ENCODE data around the gene SF3A2. TPM values are rescaled to one million over a fixed set of nuclear protein-coding genes. Genes with fewer than 3 reads are reported as not detected.

Gene SF3A2
- total and polyA plus RNA-seq, 2 donors (not counting 3 experiments of a cell fraction or from before 2014, with no cell fraction given), result 21.5 to 164 TPM

- Histone ChIP-seq H3K9ac (replicated peaks; ENCODE audit: extremely low read depth, insufficient read depth, low read length) (no peak overlapping the region), H3K4me3 (replicated peaks in 1 of 3; ENCODE audit: insufficient read depth in 1 of 3, low read depth in 1 of 3, low read length in 3 of 3) (no peak overlapping the region), H3K36me3 (ENCODE audit: control insufficient read depth in 2 of 2, extremely low read depth in 1 of 2, insufficient read depth in 2 of 2, low read length in 2 of 2) (peaks cover 2 to 36% of the 10 kb centered on the region in 2 experiments), H4K20me1 (replicated peaks; ENCODE audit: control insufficient read depth, extremely low read depth, insufficient read depth, low read length) (no peaks in the 10 kb centered on the region), H3K4me2 (ENCODE audit: insufficient read depth, low read length) (no peak overlapping the region), H3K4me1 (ENCODE audit: control insufficient read depth, extremely low read depth, insufficient read depth, low read length) (no peaks in the 10 kb centered on the region), H3K27ac (ENCODE audit: insufficient read depth, low read depth, low read length) (no peak overlapping the region), H3K79me2 (ENCODE audit: control insufficient read depth, insufficient read depth, low read length) (peaks cover 5% of the 10 kb centered on the region), H3K9me3 (replicated peaks; ENCODE audit: control insufficient read depth, insufficient read depth, low read length) (no peaks in the 10 kb centered on the region), H3K27me3 (ENCODE audit: control insufficient read depth in 2 of 2, insufficient read depth in 2 of 2, low read length in 2 of 2) (no peaks in the 10 kb centered on the region), H3K9me1 (replicated peaks; ENCODE audit: control insufficient read depth, extremely low read depth, insufficient read depth, low read length) (no peaks in the 10 kb centered on the region), H2AFZ (ENCODE audit: low read depth, low read length) (no peak overlapping the region)
- dilution Hi-C loops (cut with MboI; ENCODE audit: extremely low pct_ligation_motif_present, low sequenced_read_pairs), result no loop called here
- intact Hi-C loops (cut with micrococcal nuclease), result no loop called here
- ChIA-PET CTCF (no interaction called here), POLR2A (no interaction called here)
- no peak for FAIRE-seq
- TF ChIP-seq MAX (IDR thresholded peaks at IDR 0.05; ENCODE audit: insufficient read depth, insufficient read length), result no peak
- TF ChIP-seq POLR2A (IDR thresholded peaks at IDR 0.05; ENCODE audit: low read depth, low read length), result no peak
- TF ChIP-seq FOS (IDR thresholded peaks at IDR 0.05; ENCODE audit: borderline replicate concordance, insufficient read depth, low read length), result no peak
- no peak for TF ChIP-seq POLR2AphosphoS5 (IDR thresholded peaks at IDR 0.05; ENCODE audit: insufficient read depth, low read depth, low read length)
- TF ChIP-seq GATA2 (IDR thresholded peaks at IDR 0.05; ENCODE audit: insufficient read depth, insufficient read length, low read depth, low read length), result no peak
- TF ChIP-seq CTCF (IDR thresholded peaks at IDR 0.05; ENCODE audit: extremely low read depth in 1 of 2, insufficient read depth in 1 of 2, low read depth in 1 of 2, low read length in 2 of 2), result no peak
- no peak for TF ChIP-seq MYC (IDR thresholded peaks at IDR 0.05; ENCODE audit: low read depth, low read length)
- TF ChIP-seq JUN (IDR thresholded peaks at IDR 0.05; ENCODE audit: borderline replicate concordance, insufficient read depth, insufficient read length, low read depth), result no peak
- TF ChIP-seq EZH2 (IDR thresholded peaks at IDR 0.05; ENCODE audit: borderline replicate concordance, low read depth, low read length, severe bottlenecking), result no peak
- no TSS peak for BruUV-seq (replicated peaks)
- DNase-seq (ENCODE audit: low read depth, low spot score), result no peak
These were observed 8.2 kb upstream of the SF3A2 start for GRCh38 chr19:2228157-2229030.

Data from endothelial cell of umbilical vein (primary cell).